Right kidney (tissue), 1 donor: ENCODE data around the gene NTMT2.
A peak's percentile ranks its signal among the peaks of the same experiment; 100 is the strongest.
"Not testable (repeated sequence)": the region's sequence is repeated elsewhere in the genome, so short reads cannot be mapped to it uniquely, and the experiment has no call there.

Experiments
- DNase-seq: peaks from one replicate; pipeline ENCODE4 v3.0.0-alpha.2; 2016

Gene NTMT2

GRCh38 chr1:170157820-170158219, 12.1 kb downstream of the NTMT2 start:
- no peak for DNase-seq

- DNase-seq, result peak; percentile 17
Measured at GRCh38 chr1:170162459-170163246, 16.9 kb downstream of the NTMT2 start.

- DNase-seq, result no peak
Measured at GRCh38 chr1:170164103-170164763, 18.5 kb downstream of the NTMT2 start.

- no peak for DNase-seq
Measured at GRCh38 chr1:170166518-170167180, 20.9 kb downstream of the NTMT2 start.

GRCh38 chr1:170168265-170168664, 22.5 kb downstream of the NTMT2 start:
- no peak for DNase-seq

GRCh38 chr1:170170513-170170912, 24.8 kb downstream of the NTMT2 start:
- DNase-seq, result not testable (repeated sequence)

GRCh38 chr1:170174395-170174794, 28.6 kb downstream of the NTMT2 start:
- no peak for DNase-seq

- DNase-seq, result no peak
Measured at GRCh38 chr1:170175041-170175440, 29.3 kb downstream of the NTMT2 start.

GRCh38 chr1:170175484-170175883, 29.7 kb downstream of the NTMT2 start:
- no peak for DNase-seq

GRCh38 chr1:170176772-170177171, 31.0 kb downstream of the NTMT2 start:
- DNase-seq, result no peak

GRCh38 chr1:170182442-170182841, 36.7 kb downstream of the NTMT2 start:
- no peak for DNase-seq

- no peak for DNase-seq
Measured at GRCh38 chr1:170192546-170192945, 46.8 kb downstream of the NTMT2 start.

- DNase-seq, result no peak
Measured at GRCh38 chr1:170194451-170194850, 48.7 kb downstream of the NTMT2 start.

- DNase-seq, result no peak
Measured at GRCh38 chr1:170196490-170197236, 50.9 kb downstream of the NTMT2 start.

- DNase-seq, result no peak
Measured at GRCh38 chr1:170198090-170198489, 52.3 kb downstream of the NTMT2 start.

GRCh38 chr1:170198584-170198983, 52.8 kb downstream of the NTMT2 start:
- DNase-seq, result no peak

GRCh38 chr1:170200161-170200560, 54.4 kb downstream of the NTMT2 start:
- no peak for DNase-seq

GRCh38 chr1:170200621-170201397, 55.0 kb downstream of the NTMT2 start:
- no peak for DNase-seq

GRCh38 chr1:170203693-170204092, 57.9 kb downstream of the NTMT2 start:
- DNase-seq, result no peak

- no peak for DNase-seq
Measured at GRCh38 chr1:170204121-170204520, 58.4 kb downstream of the NTMT2 start.

- no peak for DNase-seq
Measured at GRCh38 chr1:170205301-170205700, 59.5 kb downstream of the NTMT2 start.

- no peak for DNase-seq
Measured at GRCh38 chr1:170209125-170209524, 63.4 kb downstream of the NTMT2 start.
